NCI-H146 treated with DMSO at 0.1 percent for 48 hours (cell line): Measurements from ENCODE around the gene GRID1.

ENCODE experiments used
- DNase-seq: peaks from one replicate; lab custom pipeline; 2025; ENCODE audit not compliant: unreplicated experiment; lab: John Stamatoyannopoulos, UW

Gene GRID1

DNA sequence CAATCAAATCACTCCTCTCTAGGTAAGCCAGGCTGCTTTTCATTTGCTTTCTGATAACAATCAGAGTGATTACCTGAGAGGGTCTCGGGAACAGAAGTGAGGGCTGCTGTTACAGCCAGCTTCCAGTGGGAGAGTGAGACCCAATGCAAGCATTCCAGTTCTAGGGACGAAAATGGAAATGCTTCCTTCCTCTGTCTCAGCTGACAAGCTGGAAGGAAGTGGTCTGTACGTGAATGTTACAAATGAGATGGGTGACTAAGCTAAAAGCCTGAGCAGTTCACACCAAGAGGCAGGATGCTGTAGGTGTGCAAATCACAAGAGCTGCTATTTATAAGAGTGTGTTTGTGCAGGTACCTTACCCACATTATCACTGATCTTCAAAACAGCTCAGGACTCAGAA, 772.4 kb downstream of the GRID1 start:
- no peak for DNase-seq

DNA sequence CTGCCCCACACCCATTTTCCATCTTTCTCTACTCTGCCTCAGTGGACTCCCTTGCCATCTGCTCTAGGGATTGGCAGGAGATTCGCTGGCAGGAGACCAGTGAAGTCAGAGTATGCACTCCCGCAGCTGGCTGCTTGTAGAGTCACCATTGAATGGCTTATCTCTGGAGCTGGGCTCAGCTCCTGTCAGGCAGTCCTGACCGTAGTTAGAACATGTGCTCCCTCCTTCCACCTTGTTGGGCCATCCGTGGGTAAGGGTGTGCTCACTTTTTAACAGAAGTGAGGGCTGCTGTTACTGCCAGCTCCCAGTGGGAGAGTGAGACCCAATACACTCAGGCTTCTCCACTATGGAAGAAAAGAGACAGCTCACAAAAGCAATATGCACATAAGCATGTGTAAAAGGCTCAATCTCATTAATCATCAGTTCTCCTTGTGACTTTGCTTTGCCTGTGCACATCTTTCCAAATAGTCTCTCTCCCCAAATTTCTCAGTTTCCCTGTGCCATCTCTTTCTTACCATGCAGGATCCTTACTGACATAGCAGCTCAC, 773.3 kb downstream of the GRID1 start:
- DNase-seq = no peak

- DNase-seq = no peak
These were observed 785.2 kb downstream of the GRID1 start for GRCh38 chr10:85581371-85581770.

DNA sequence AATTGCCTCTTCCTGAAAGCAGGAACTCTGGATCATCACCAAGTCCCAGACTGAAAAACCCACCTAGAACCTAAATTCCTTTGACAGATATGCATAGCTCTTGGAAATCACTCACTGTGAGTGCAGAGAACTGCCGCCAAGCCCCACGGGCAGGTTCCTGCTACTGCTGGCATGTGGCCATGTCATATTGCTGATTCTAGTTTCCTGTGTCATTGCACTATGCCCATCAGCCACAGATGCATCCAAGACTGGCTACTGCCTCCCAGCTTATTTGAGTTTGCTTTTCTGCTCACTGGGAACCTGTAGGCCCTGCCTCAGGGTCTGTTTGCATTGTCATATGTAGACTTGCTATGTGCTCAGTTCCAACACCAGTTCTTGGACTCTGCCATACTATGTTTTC, 786.0 kb downstream of the GRID1 start:
- DNase-seq = no peak

GRCh38 chr10:85578860-85579259, 787.7 kb downstream of the GRID1 start:
- no peak for DNase-seq

GRCh38 chr10:85575441-85575840, 791.2 kb downstream of the GRID1 start:
- no peak for DNase-seq

GRCh38 chr10:85570871-85571270, 795.7 kb downstream of the GRID1 start:
- no peak for DNase-seq

DNA sequence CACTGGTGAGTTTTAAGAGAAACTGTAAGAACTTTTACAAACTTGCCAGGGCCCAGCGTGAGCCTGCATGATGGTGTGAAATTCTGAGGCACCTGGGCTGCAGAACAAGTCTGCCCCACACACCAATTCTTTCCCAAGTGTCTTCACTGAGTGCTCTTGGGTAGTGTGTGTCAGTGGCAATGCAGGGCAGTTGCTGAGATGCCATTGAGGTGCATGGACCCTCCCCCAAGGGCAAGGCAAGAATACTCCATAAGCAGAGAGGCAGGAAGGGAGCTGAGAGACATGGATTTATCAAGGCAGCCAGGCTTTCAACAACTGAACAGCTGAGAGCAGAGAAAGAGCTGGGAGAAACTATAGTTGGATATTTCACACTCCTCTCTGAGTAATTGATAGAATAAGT, 801.2 kb downstream of the GRID1 start:
- no peak for DNase-seq

DNA sequence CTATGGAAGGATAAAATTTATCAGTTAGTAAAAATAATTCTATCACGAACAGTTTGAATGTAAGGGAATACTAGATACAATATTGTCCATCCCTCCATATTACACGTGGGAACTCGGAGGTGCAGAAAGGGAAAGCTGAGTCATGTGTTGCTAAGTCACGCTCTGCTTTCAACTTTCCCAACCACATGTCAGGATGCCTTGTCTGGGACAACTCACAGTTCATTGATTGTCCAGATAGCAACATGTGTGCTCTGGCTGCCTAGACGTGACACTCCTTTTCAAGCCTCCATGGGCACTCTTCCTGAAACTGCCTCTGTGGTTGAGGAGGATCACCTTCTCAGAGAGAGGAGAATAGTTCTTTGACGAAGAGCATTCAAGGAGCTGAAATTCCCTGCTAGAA, 808.1 kb downstream of the GRID1 start:
- no peak for DNase-seq

- DNase-seq = no peak
These were observed 808.9 kb downstream of the GRID1 start for GRCh38 chr10:85557706-85558105.

DNA sequence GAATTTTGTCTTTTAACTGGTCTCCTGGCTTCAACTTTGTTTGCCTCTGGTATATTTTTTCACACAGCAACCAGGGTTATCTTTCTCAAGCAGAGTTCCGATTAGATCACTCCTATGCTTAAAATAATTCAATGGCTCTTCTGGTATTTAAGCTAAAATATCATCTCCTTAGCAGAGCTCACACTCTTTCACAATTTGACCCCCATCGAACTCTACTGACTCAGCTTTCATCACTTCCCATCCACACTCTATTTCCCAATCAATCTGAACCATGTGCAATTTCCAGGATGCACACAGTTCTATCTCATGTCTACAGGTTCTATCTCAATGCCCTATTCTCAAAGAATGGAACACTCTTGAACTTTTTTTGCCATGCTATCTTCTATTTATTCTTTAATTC, 809.5 kb downstream of the GRID1 start:
- no peak for DNase-seq
